HG03280 (cell line): ENCODE measurements around the gene EPB42.

Experiments used
- ATAC-seq: cut with Tn5 transposase; IDR thresholded peaks from one replicate; pipeline ENCODE4 v1.9.1; 2021; ENCODE audit warnings: mild to moderate bottlenecking, moderate library complexity; ENCODE audit not compliant: unreplicated experiment

Gene EPB42

GRCh38 chr15:43220991-43221403, at the start of gene EPB42:
Gene EPB42 (minus strand): TSS chr15:43221018. CDS start chr15:43220825, 193 bp downstream.
- ATAC-seq = no peak

- ATAC-seq = no peak
These were observed 49.4 kb upstream of the EPB42 start for GRCh38 chr15:43270113-43270665.

GRCh38 chr15:43268111-43269105, 47.6 kb upstream of the EPB42 start:
- ATAC-seq = no peak

GRCh38 chr15:43267439-43267838, 46.6 kb upstream of the EPB42 start:
- ATAC-seq = no peak

- ATAC-seq = no peak
These were observed 46.0 kb upstream of the EPB42 start, which contains the start of gene TGM5 for GRCh38 chr15:43266834-43267233. Gene TGM5 (minus strand): TSS chr15:43266928. CDS start chr15:43266849, 79 bp downstream.

GRCh38 chr15:43266386-43266785, 45.6 kb upstream of the EPB42 start:
- no peak for ATAC-seq

- ATAC-seq = no peak
These were observed 39.3 kb upstream of the EPB42 start for GRCh38 chr15:43260011-43260615.

- no peak for ATAC-seq
These were observed 38.0 kb upstream of the EPB42 start for GRCh38 chr15:43258781-43259180.

- no peak for ATAC-seq
These were observed 35.5 kb upstream of the EPB42 start for GRCh38 chr15:43256341-43256740.

- no peak for ATAC-seq
These were observed 34.6 kb upstream of the EPB42 start for GRCh38 chr15:43255376-43255775.

- peak; percentile 48 for ATAC-seq
These were observed 32.9 kb upstream of the EPB42 start for GRCh38 chr15:43253431-43254403.

- ATAC-seq = no peak
These were observed 31.0 kb upstream of the EPB42 start for GRCh38 chr15:43251871-43252250.

GRCh38 chr15:43251185-43251870, 30.5 kb upstream of the EPB42 start:
- ATAC-seq = no peak

GRCh38 chr15:43250785-43251184, 30.0 kb upstream of the EPB42 start:
- no peak for ATAC-seq

- ATAC-seq = no peak
These were observed 28.9 kb upstream of the EPB42 start for GRCh38 chr15:43249699-43250203.

- ATAC-seq = no peak
These were observed 28.4 kb upstream of the EPB42 start for GRCh38 chr15:43249236-43249635.

- no peak for ATAC-seq
These were observed 25.5 kb upstream of the EPB42 start for GRCh38 chr15:43246261-43246774.

GRCh38 chr15:43244092-43244491, 23.3 kb upstream of the EPB42 start:
- ATAC-seq = no peak

GRCh38 chr15:43243020-43243645, 22.3 kb upstream of the EPB42 start:
- no peak for ATAC-seq
